Endodermal cell (in vitro differentiated cells): ENCODE measurements around the gene NMT2. TPM values are rescaled to one million over a fixed set of nuclear protein-coding genes. Genes with fewer than 3 reads are reported as not detected.

ENCODE experiments used
- DNase-seq: peaks from one replicate; pipeline ENCODE4 v3.0.0-alpha.2; 2017
- H3K27ac ChIP-seq: 2 replicates; pipeline ENCODE4 v1.5.1; 2013; ENCODE audit warnings: mild to moderate bottlenecking, low read depth, low read length, moderate library complexity
- H3K27me3 ChIP-seq: 2 replicates; pipeline ENCODE4 v1.6.1; 2013; ENCODE audit warnings: mild to moderate bottlenecking, low read length, moderate library complexity; ENCODE audit not compliant: insufficient read depth, control insufficient read depth, poor library complexity, severe bottlenecking
- H3K36me3 ChIP-seq: 2 replicates; pipeline ENCODE4 v1.7.0; 2013; ENCODE audit warnings: mild to moderate bottlenecking, low read length, moderate library complexity; ENCODE audit not compliant: control insufficient read depth, insufficient read depth
- H3K4me1 ChIP-seq: one replicate; pipeline ENCODE4 v1.7.0; 2013; ENCODE audit warnings: low read length; ENCODE audit not compliant: control insufficient read depth, insufficient read depth
- H3K4me3 ChIP-seq: 2 replicates; pipeline ENCODE4 v1.5.1; 2013; ENCODE audit warnings: mild to moderate bottlenecking, low read length, moderate library complexity
- H3K9ac ChIP-seq: 2 replicates; pipeline ENCODE4 v1.6.1; 2013; ENCODE audit warnings: mild to moderate bottlenecking, low read length, moderate library complexity; ENCODE audit not compliant: poor library complexity, severe bottlenecking; ENCODE audit errors: extremely low read depth
- H3K9me3 ChIP-seq: 2 replicates; pipeline ENCODE4 v1.6.1; 2013; ENCODE audit warnings: mild to moderate bottlenecking, low read length, moderate library complexity; ENCODE audit not compliant: control insufficient read depth
- H3K27ac Mint-ChIP-seq: 2 replicates; pipeline ENCODE4 v1.8.0; 2020; ENCODE audit warnings: mixed read lengths
- H3K27me3 Mint-ChIP-seq: 2 replicates; pipeline ENCODE4 v1.8.0; 2021; ENCODE audit warnings: mild to moderate bottlenecking, mixed read lengths; ENCODE audit not compliant: insufficient read depth
- H3K36me3 Mint-ChIP-seq: 2 replicates; pipeline ENCODE4 v1.8.0; 2020; ENCODE audit warnings: low read depth, mixed read lengths
- H3K4me1 Mint-ChIP-seq: 2 replicates; pipeline ENCODE4 v1.8.0; 2020; ENCODE audit warnings: mixed read lengths
- H3K4me3 Mint-ChIP-seq: 2 replicates; pipeline ENCODE4 v1.8.0; 2020; ENCODE audit warnings: mild to moderate bottlenecking, moderate library complexity, mixed read lengths
- H3K9me3 Mint-ChIP-seq: 2 replicates; pipeline ENCODE4 v1.8.0; 2020; ENCODE audit warnings: mild to moderate bottlenecking, mixed read lengths
- CTCF ChIP-seq: fragments of 200-600 bp; sonication (generic); conservative IDR thresholded peaks from 2 replicates; pipeline ENCODE4 v1.5.0; 2021; ENCODE audit warnings: antibody characterized with exemption, mild to moderate bottlenecking
- WGBS, 2 experiments: methylation state at CpG; one replicate each; pipeline versions ENCODE4 v1.1.5 to v1.1.7; 2013; ENCODE audit warnings: missing lambda C conversion rate in 2 of 2, mixed read lengths in 1 of 2; ENCODE audit not compliant: insufficient coverage in 1 of 2, insufficient read length in 1 of 2; 5-methylcytosine and 5-hydroxymethylcytosine counted together
- total RNA-seq, 2 donors: library from RNA; stranded (reverse); fragmentation: NEBNext Ultra II Directional in 1 of 2; extraction: Animal tissue kit (Norgen Biotek cat#: 25700) in 1 of 2; gene quantifications; 2 replicates in 1 of 2; 3 replicates in 1 of 2; pipeline ENCODE4 v1.2.1, GENCODE V29; 2021

Gene NMT2
- total RNA-seq, 2 donors from 2014 or later, result 21.7 to 21.9 TPM

GRCh38 chr10:15155978-15156656, 12.4 kb downstream of the NMT2 start:
- 87 to 97% methylated on average over 7 to 11 of the region's 14 CpGs for WGBS, 2 experiments
- Mint-ChIP-seq H3K4me1 (peaks cover 8% of the 10 kb centered on the region), H3K9me3 (no peaks in the 10 kb centered on the region), H3K4me3 (no peak overlapping the region), H3K36me3 (peaks cover 19% of the 10 kb centered on the region), H3K27ac (no peak overlapping the region), H3K27me3 (no peaks in the 10 kb centered on the region)
- H3K4me3 ChIP-seq, result no peak overlapping the region
- no peaks in the 10 kb centered on the region for H3K4me1 ChIP-seq
- no peak for DNase-seq
- no peaks in the 10 kb centered on the region for H3K27me3 ChIP-seq
- no peaks in the 10 kb centered on the region for H3K9me3 ChIP-seq
- no peak overlapping the region for H3K9ac ChIP-seq
- H3K27ac ChIP-seq, result no peak overlapping the region
- peaks cover 5% of the 10 kb centered on the region for H3K36me3 ChIP-seq
- no peak for TF ChIP-seq CTCF

- H3K9me3 Mint-ChIP-seq, result no peaks in the 10 kb centered on the region
- no peak overlapping the region for H3K4me3 Mint-ChIP-seq
- Histone ChIP-seq H3K9ac (no peak overlapping the region), H3K36me3 (peaks cover 5% of the 10 kb centered on the region), H3K4me3 (no peak overlapping the region), H3K9me3 (no peaks in the 10 kb centered on the region), H3K4me1 (no peaks in the 10 kb centered on the region), H3K27me3 (no peaks in the 10 kb centered on the region), H3K27ac (no peak overlapping the region)
- H3K4me1 Mint-ChIP-seq, result no peaks in the 10 kb centered on the region
- no peak for DNase-seq
- peaks cover 19% of the 10 kb centered on the region for H3K36me3 Mint-ChIP-seq
- TF ChIP-seq CTCF, result no peak
- H3K27me3 Mint-ChIP-seq, result no peaks in the 10 kb centered on the region
- no peak overlapping the region for H3K27ac Mint-ChIP-seq
Measured at GRCh38 chr10:15152556-15152955, 15.9 kb downstream of the NMT2 start.

GRCh38 chr10:15150563-15150962, 17.9 kb downstream of the NMT2 start:
- WGBS, 2 experiments, result 91 to 97% methylated on average over 6 to 7 of the region's 7 CpGs

More at GRCh38 chr10:15150563-15150962, 17.9 kb downstream of the NMT2 start:
- Histone ChIP-seq H3K27ac (no peak overlapping the region), H3K4me3 (no peak overlapping the region), H3K36me3 (no peaks in the 10 kb centered on the region), H3K27me3 (no peaks in the 10 kb centered on the region), H3K4me1 (no peaks in the 10 kb centered on the region), H3K9ac (no peak overlapping the region), H3K9me3 (no peaks in the 10 kb centered on the region)
- no peaks in the 10 kb centered on the region for H3K4me1 Mint-ChIP-seq
- H3K4me3 Mint-ChIP-seq, result no peak overlapping the region
- no peaks in the 10 kb centered on the region for H3K27me3 Mint-ChIP-seq
- no peaks in the 10 kb centered on the region for H3K9me3 Mint-ChIP-seq
- H3K27ac Mint-ChIP-seq, result no peak overlapping the region
- no peak for DNase-seq
- no peak for TF ChIP-seq CTCF
- H3K36me3 Mint-ChIP-seq, result peaks cover 16% of the 10 kb centered on the region
